ENCODE measurements around the gene CLNS1A. TPM values are rescaled to one million over a fixed set of nuclear protein-coding genes. Genes with fewer than 3 reads are reported as not detected.

CLNS1A gene
- total RNA-seq, 1 experiment from 2014 or later = 190 TPM

DNA sequence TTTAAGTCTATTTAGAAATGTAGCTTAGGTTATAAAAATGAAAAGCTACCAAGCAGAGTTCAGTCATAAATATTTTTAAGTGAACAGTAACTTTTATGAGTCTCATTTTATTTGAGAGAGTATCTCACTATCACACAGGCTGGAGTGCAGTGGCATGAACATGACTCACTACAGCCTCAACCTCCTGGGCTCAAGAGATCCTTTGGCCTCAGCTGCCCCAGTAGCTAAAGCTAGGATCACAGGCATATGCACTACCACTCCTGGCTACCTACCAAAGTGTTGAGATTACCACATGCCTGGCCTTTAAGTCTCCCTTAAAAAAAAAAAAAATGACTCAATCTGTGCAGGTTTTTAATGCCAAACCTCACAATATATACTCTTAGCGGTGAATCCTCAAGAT is 34.7 kb upstream of the CLNS1A start:
- ChIA-PET POLR2A (ENCODE audit: unreplicated experiment) (no interaction called here), CTCF (no interaction called here)
- no peaks in the 10 kb centered on the region for H3K27me3 ChIP-seq (ENCODE audit: insufficient read depth, low read depth)
- TF ChIP-seq, protein P1, sequence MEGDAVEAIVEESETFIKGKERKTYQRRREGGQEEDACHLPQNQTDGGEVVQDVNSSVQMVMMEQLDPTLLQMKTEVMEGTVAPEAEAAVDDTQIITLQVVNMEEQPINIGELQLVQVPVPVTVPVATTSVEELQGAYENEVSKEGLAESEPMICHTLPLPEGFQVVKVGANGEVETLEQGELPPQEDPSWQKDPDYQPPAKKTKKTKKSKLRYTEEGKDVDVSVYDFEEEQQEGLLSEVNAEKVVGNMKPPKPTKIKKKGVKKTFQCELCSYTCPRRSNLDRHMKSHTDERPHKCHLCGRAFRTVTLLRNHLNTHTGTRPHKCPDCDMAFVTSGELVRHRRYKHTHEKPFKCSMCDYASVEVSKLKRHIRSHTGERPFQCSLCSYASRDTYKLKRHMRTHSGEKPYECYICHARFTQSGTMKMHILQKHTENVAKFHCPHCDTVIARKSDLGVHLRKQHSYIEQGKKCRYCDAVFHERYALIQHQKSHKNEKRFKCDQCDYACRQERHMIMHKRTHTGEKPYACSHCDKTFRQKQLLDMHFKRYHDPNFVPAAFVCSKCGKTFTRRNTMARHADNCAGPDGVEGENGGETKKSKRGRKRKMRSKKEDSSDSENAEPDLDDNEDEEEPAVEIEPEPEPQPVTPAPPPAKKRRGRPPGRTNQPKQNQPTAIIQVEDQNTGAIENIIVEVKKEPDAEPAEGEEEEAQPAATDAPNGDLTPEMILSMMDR (conservative IDR thresholded peaks at IDR 0.05) = no peak
- no peak for TF ChIP-seq EZH2 (IDR thresholded peaks at IDR 0.05; ENCODE audit: low read depth)
- no peaks in the 10 kb centered on the region for H3K9me3 ChIP-seq (ENCODE audit: insufficient read depth, low read depth)
- no peaks in the 10 kb centered on the region; the same call in 1 of the 2 replicates for H3K9me2 ChIP-seq (ENCODE audit: insufficient read depth)
- H3K4me2 ChIP-seq = no peak overlapping the region
- no TSS peak for BruUV-seq (replicated peaks)
- H3F3A ChIP-seq (ENCODE audit: insufficient read depth, low read depth) = no peaks in the 10 kb centered on the region
- no peaks in the 10 kb centered on the region for H3K79me2 ChIP-seq (ENCODE audit: low read depth)
- H3K4me1 ChIP-seq (replicated peaks; ENCODE audit: insufficient read depth) = no peaks in the 10 kb centered on the region
- no peaks in the 10 kb centered on the region; the same call in 1 of the 2 replicates for H4K20me1 ChIP-seq (ENCODE audit: insufficient read depth)
- no peak overlapping the region for H3K4me3 ChIP-seq
- peaks cover 83% of the 10 kb centered on the region for H3K36me3 ChIP-seq (ENCODE audit: low read depth)
- intact Hi-C loops (cut with micrococcal nuclease; ENCODE audit: unreplicated experiment) = no loop called here
- DNase-seq = no peak
- no peak overlapping the region for H2AFZ ChIP-seq
- no peak overlapping the region for H3K27ac ChIP-seq

DNA sequence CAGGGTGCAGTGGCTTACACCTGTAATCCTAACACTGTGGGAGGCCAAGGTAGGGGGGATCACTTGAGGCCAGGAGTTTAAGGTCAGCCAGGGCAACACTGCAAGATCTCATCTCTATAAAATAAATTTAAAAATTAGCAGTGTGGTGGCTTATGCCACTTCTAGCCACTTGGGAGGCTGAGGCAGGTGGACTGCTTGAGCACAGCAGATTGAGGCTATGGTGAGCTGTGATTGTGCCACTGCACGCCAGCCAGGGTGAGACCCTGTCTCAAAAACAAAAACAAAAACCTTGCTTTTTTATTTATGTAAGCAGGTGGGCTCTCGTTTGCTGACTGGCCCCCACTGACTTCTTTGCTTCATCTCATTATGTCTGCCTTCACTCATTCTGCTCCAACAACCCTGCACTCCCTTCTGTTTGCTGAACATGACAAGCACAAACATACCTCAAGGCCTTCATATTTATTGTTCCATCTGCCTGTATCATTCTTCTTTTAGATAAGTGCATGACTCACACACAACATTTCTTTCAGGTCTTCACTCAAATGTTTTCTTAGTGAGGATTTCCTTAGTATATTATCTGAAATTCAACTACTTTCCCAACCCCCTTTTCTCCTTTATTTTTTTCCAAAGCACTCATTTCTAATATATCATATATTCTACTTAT is 32.4 kb upstream of the CLNS1A start:
- Histone ChIP-seq H2AFZ (no peak overlapping the region), H3K9me3 (ENCODE audit: insufficient read depth, low read depth) (no peaks in the 10 kb centered on the region), H4K20me1 (ENCODE audit: insufficient read depth) (no peaks in the 10 kb centered on the region; the same call in 1 of the 2 replicates), H3K79me2 (ENCODE audit: low read depth) (no peaks in the 10 kb centered on the region), H3F3A (ENCODE audit: insufficient read depth, low read depth) (no peaks in the 10 kb centered on the region; the same call in 1 of the 2 replicates), H3K27ac (no peak overlapping the region), H3K27me3 (ENCODE audit: insufficient read depth, low read depth) (no peaks in the 10 kb centered on the region), H3K4me1 (replicated peaks; ENCODE audit: insufficient read depth) (no peaks in the 10 kb centered on the region), H3K9me2 (ENCODE audit: insufficient read depth) (no peaks in the 10 kb centered on the region; the same call in 1 of the 2 replicates), H3K4me3 (no peak overlapping the region), H3K36me3 (ENCODE audit: low read depth) (peaks cover 65% of the 10 kb centered on the region), H3K4me2 (no peak overlapping the region)
- no peak for DNase-seq
- TF ChIP-seq, protein P1 (conservative IDR thresholded peaks at IDR 0.05) = no peak
- TF ChIP-seq EZH2 (IDR thresholded peaks at IDR 0.05; ENCODE audit: low read depth) = no peak
- BruUV-seq (replicated peaks) = no TSS peak
- intact Hi-C loops (cut with micrococcal nuclease; ENCODE audit: unreplicated experiment) = no loop called here
- ChIA-PET POLR2A (ENCODE audit: unreplicated experiment) (no interaction called here), CTCF (no interaction called here)

- no peaks in the 10 kb centered on the region for H3K9me3 ChIP-seq (ENCODE audit: insufficient read depth, low read depth)
- no peak overlapping the region for H3K4me3 ChIP-seq
- H3K79me2 ChIP-seq (ENCODE audit: low read depth) = no peaks in the 10 kb centered on the region
- H4K20me1 ChIP-seq (ENCODE audit: insufficient read depth) = no peaks in the 10 kb centered on the region; the same call in 1 of the 2 replicates
- no peak overlapping the region for H3K27ac ChIP-seq
- H3F3A ChIP-seq (ENCODE audit: insufficient read depth, low read depth) = peaks cover 7% of the 10 kb centered on the region; the same call in 1 of the 2 replicates
- intact Hi-C loops (cut with micrococcal nuclease; ENCODE audit: unreplicated experiment) = no loop called here
- no peak for DNase-seq
- H3K9me2 ChIP-seq (ENCODE audit: insufficient read depth) = no peaks in the 10 kb centered on the region; the same call in 1 of the 2 replicates
- no peak overlapping the region for H2AFZ ChIP-seq
- no peaks in the 10 kb centered on the region for H3K4me1 ChIP-seq (replicated peaks; ENCODE audit: insufficient read depth)
- POLR2A ChIA-PET (ENCODE audit: unreplicated experiment) = no interaction called here
- TF ChIP-seq, protein P1 (conservative IDR thresholded peaks at IDR 0.05) = no peak
- no peak for TF ChIP-seq EZH2 (IDR thresholded peaks at IDR 0.05; ENCODE audit: low read depth)
- no peaks in the 10 kb centered on the region for H3K27me3 ChIP-seq (ENCODE audit: insufficient read depth, low read depth)
- no peak overlapping the region for H3K4me2 ChIP-seq
- CTCF ChIA-PET = no interaction called here
- no TSS peak for BruUV-seq (replicated peaks)
- peaks cover 59% of the 10 kb centered on the region for H3K36me3 ChIP-seq (ENCODE audit: low read depth)
Observed at GRCh38 chr11:77668760-77669159, 31.2 kb upstream of the CLNS1A start.
